ENCODE data around the gene CDK16. TPM values are rescaled to one million over a fixed set of nuclear protein-coding genes. Genes with fewer than 3 reads are reported as not detected.
A peak's percentile ranks its signal among the peaks of the same experiment; 100 is the strongest.

CDK16 gene
- total and polyA plus RNA-seq, 11 donors: 100 to 209 (median 142) TPM

GRCh38 chrX:47216393-47216925, 2.0 kb upstream of the CDK16 start:
- intact Hi-C loops (cut with DNase I): no loop called here
- Histone ChIP-seq H3K4me1 (peaks cover 0 to 41% (median 15%) of the 10 kb centered on the region in 12 donors), H3K36me3 (peaks cover 0 to 55% (median 49%) of the 10 kb centered on the region in 9 donors), H3K27ac (peak overlapping the region in 6 of 12 donors; percentile 95 to 99 (median 97)), H3K4me3 (peak overlapping the region in 1 of 12 donors; percentile 93), H3K9me3 (no peaks in the 10 kb centered on the region), H3K27me3 (no peaks in the 10 kb centered on the region)
- ATAC-seq (no peak), DNase-seq (no peak)
- WGBS, 4 donors: 81 to 88% (median 87%) methylated on average over 8 of the region's 8 CpGs
- TF ChIP-seq CTCF (IDR thresholded peaks at IDR 0.05): no peak
- TF ChIP-seq POLR2A (IDR thresholded peaks at IDR 0.05): no peak

- intact Hi-C loops (cut with DNase I): no loop called here
- TF ChIP-seq POLR2A (IDR thresholded peaks at IDR 0.05): no peak
- TF ChIP-seq CTCF (IDR thresholded peaks at IDR 0.05): no peak
- no peaks in the 10 kb centered on the region for H3K9me3 ChIP-seq
- peaks cover 0 to 47% (median 40%) of the 10 kb centered on the region in 9 donors for H3K36me3 ChIP-seq
- ATAC-seq (peak in 3 of 4 donors; percentile 4 to 14 (median 8)), DNase-seq (peak in 1 of 5 donors; percentile 39)
- H3K4me1 ChIP-seq: peaks cover 0 to 46% (median 15%) of the 10 kb centered on the region in 12 donors
- no peaks in the 10 kb centered on the region for H3K27me3 ChIP-seq
- WGBS, 4 donors: 6 to 31% (median 12%) methylated on average over 22 of the region's 22 CpGs
- peak overlapping the region in 10 of 12 donors; percentile 9 to 100 (median 75) for H3K4me3 ChIP-seq
- H3K27ac ChIP-seq: peak overlapping the region in 11 of 12 donors; percentile 62 to 99 (median 97)
Measured at GRCh38 chrX:47217121-47217851, 1.2 kb upstream of the CDK16 start.

GRCh38 chrX:47217852-47218279, 615 bp upstream of the CDK16 start:
- peak; percentile 87 to 93 (median 92) for ATAC-seq

More at GRCh38 chrX:47217852-47218279, 615 bp upstream of the CDK16 start:
- DNase-seq: peak; percentile 95 to 99 (median 96)
- 0 to 8% (median 0%) methylated on average over 29 to 31 of the region's 31 CpGs for WGBS, 4 donors
- H3K4me3 ChIP-seq: peak overlapping the region; percentile 62 to 100 (median 87)
- no peaks in the 10 kb centered on the region for H3K27me3 ChIP-seq
- no peaks in the 10 kb centered on the region for H3K9me3 ChIP-seq
- TF ChIP-seq POLR2A (IDR thresholded peaks at IDR 0.05) (peak in 1 of 2 donors; percentile 13), CTCF (IDR thresholded peaks at IDR 0.05) (no peak)
- peaks cover 0 to 46% (median 15%) of the 10 kb centered on the region in 12 donors for H3K4me1 ChIP-seq
- intact Hi-C loops (cut with DNase I): loop anchor here in 3 of 10 donors (2.0 kb wide), 1 partner anchor 15 kb away; the partner anchor contains the start of gene USP11 (in 3 of the 3)
- H3K27ac ChIP-seq: peak overlapping the region; percentile 76 to 99 (median 98)
- peaks cover 0 to 41% (median 35%) of the 10 kb centered on the region in 9 donors for H3K36me3 ChIP-seq

Data from heart left ventricle (tissue), 16 donors.